Heart right ventricle (tissue), 16 donors: Measurements from ENCODE around the gene NRF1. TPM values are rescaled to one million over a fixed set of nuclear protein-coding genes. Genes with fewer than 3 reads are reported as not detected.

Experiments
- ATAC-seq, 8 donors: fragments of 200-7000 bp; cut with Tn5 transposase; one replicate each; pipeline ENCODE4 v1.9.1; 2020; ENCODE audit warnings: mild to moderate bottlenecking in 8 of 8, moderate library complexity in 8 of 8, moderate number of reproducible peaks in 1 of 8
- DNase-seq, 2 donors: peaks; one replicate each; pipeline ENCODE4 v3.0.0-alpha.2; 2020
- H3K27ac ChIP-seq, 10 donors: fragments of 200-600 bp; sonication (generic) in 2 of 10; one replicate each; pipeline versions ENCODE4 v1.5.0 to v1.8.0; 2020 to 2022; ENCODE audit warnings: mild to moderate bottlenecking in 3 of 10
- H3K27me3 ChIP-seq, 7 donors: fragments of 200-600 bp; one replicate each; pipeline ENCODE4 v1.8.0; 2021 to 2022; ENCODE audit warnings: mild to moderate bottlenecking in 2 of 7
- H3K36me3 ChIP-seq, 9 donors: fragments of 200-600 bp; sonication (generic) in 1 of 9; one replicate each; pipeline versions ENCODE4 v1.5.0 to v1.8.0; 2020 to 2022; ENCODE audit warnings: mild to moderate bottlenecking in 2 of 9
- H3K4me1 ChIP-seq, 9 donors: fragments of 200-600 bp; sonication (generic) in 1 of 9; one replicate each; pipeline versions ENCODE4 v1.5.0 to v1.8.0; 2020 to 2022; ENCODE audit warnings: mild to moderate bottlenecking in 4 of 9
- H3K4me3 ChIP-seq, 10 donors: fragments of 200-600 bp; sonication (generic) in 2 of 10; one replicate each; pipeline versions ENCODE4 v1.5.0 to v1.8.0; 2020 to 2022; ENCODE audit warnings: mild to moderate bottlenecking in 7 of 10, moderate library complexity in 2 of 10
- H3K9me3 ChIP-seq, 11 donors: fragments of 200-600 bp in 10 of 11; sonication (generic) in 2 of 11; one replicate each; pipeline versions ENCODE4 v1.5.0 to v1.8.0; 2013 to 2022; ENCODE audit warnings: mild to moderate bottlenecking in 2 of 11, control low read depth in 1 of 11, moderate library complexity in 1 of 11
- WGBS, 2 donors: extraction: QIAGEN DNeasy Blood & Tissue Kit; methylation state at CpG; one replicate each; pipeline ENCODE4 v1.1.7; 2013; ENCODE audit warnings: inconsistent platforms in 1 of 2; 5-methylcytosine and 5-hydroxymethylcytosine counted together
- intact Hi-C, 10 donors: fragments of 100-400 bp; cut with DNase I; formaldehyde crosslinking; loops; one replicate each; pipeline versions ENCODE4 v1.11.1 to v1.14.2; 2022
- polyA plus RNA-seq, 2 donors: library from polyadenylated mRNA; stranded (reverse); fragments of 200-250 nt; gene quantifications; one replicate each; pipeline ENCODE4 v1.2.3, GENCODE V29; 2013
- total RNA-seq, 10 donors: library from RNA; stranded (reverse); fragmentation: NEBNext Ultra II Directional in 3 of 10; extraction: Animal tissue kit (Norgen Biotek cat#: 25700) in 3 of 10; gene quantifications; one replicate each; pipeline versions ENCODE4 v1.2.1 to v1.2.4, GENCODE V29; 2021 to 2023
- TF ChIP-seq, protein P1 (sequence below), 9 donors: fragments of 200-600 bp; sonication (generic) in 2 of 9; IDR thresholded peaks; one replicate each; pipeline versions ENCODE4 v1.5.0 to v1.8.0; 2021 to 2022; ENCODE audit warnings: antibody characterized with exemption in 9 of 9, mild to moderate bottlenecking in 5 of 9, moderate library complexity in 1 of 9
- donor health status: Arrhythmogenic right ventricular cardiomyopathy.
- donor health status: ischemic (EF 13 %, LVEDD 7.1; RV severe dilation, severe dysfunction).
- donor health status: healthy with polysubstance abuse.
- donor health status: DM: no; HTN: yes; CAD: no.
- donor health status: DM: no; HTN: no; CAD: no.
- donor health status: ischemic (EF 25% LVEDD 6.9; RV normal size, moderate dysfunction).
- donor health status: ischemic (EF 25% LVEDD 5.7; RV mildly dilated, moderate dysfunction).
- donor health status: healthy.
- donor health status: DM: yes; HTN: yes; CAD: no.
- donor health status: Ischemic cardiomyopathy.
- donor health status: ischemic (EF 35%, LVEDD 5.7; RV mildly dilated, moderate dysfunction).
- donor health status: nonischemic (EF 11% LVEDD 7.7; RV severe dilation, severe dysfunction).
- donor health status: DM: yes; HTN: yes; CAD: no.
- donor health status: PGD.
- donor health status: ischemic (EF 29% LVEDD 5.4; RV normal size, mild dysfunction).
- donor health status: nonischemic (EF 23%, LVEDD 6.1; RV moderate dilation, normal function).

Gene NRF1
- total and polyA plus RNA-seq, 12 donors: 4.9 to 16.0 (median 12.5) TPM

DNA sequence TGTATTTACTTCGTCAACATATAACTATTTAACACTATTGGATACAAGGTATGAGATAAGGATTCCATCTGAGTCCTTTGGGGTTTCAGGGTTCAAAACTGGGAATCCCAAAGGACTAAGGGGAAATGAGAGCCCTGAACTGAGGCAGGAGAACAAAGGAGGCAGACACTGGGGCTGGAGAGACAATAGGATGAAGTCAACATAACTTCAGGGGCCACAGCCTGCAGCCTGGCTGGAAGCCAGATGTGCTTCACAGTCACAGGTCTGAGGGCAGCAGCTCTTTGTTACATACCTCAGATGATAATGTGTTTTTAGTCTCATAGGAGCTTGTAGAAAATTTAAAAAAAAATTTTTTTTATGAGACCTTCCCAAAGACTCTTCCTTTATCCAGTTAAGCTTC, 73.3 kb downstream of the NRF1 start:
- ATAC-seq (peak in 1 of 8 donors; percentile 57), DNase-seq (no peak)
- Histone ChIP-seq H3K4me1 (peaks cover 0 to 8% (median 0%) of the 10 kb centered on the region in 9 donors), H3K4me3 (no peak overlapping the region), H3K36me3 (peaks cover 0 to 24% (median 0%) of the 10 kb centered on the region in 9 donors), H3K9me3 (no peaks in the 10 kb centered on the region), H3K27me3 (no peaks in the 10 kb centered on the region), H3K27ac (no peak overlapping the region)
- intact Hi-C loops: no loop called here
- WGBS, 2 donors: 84 to 88% methylated on average over 1 of the region's 1 CpG
- TF ChIP-seq, protein P1, sequence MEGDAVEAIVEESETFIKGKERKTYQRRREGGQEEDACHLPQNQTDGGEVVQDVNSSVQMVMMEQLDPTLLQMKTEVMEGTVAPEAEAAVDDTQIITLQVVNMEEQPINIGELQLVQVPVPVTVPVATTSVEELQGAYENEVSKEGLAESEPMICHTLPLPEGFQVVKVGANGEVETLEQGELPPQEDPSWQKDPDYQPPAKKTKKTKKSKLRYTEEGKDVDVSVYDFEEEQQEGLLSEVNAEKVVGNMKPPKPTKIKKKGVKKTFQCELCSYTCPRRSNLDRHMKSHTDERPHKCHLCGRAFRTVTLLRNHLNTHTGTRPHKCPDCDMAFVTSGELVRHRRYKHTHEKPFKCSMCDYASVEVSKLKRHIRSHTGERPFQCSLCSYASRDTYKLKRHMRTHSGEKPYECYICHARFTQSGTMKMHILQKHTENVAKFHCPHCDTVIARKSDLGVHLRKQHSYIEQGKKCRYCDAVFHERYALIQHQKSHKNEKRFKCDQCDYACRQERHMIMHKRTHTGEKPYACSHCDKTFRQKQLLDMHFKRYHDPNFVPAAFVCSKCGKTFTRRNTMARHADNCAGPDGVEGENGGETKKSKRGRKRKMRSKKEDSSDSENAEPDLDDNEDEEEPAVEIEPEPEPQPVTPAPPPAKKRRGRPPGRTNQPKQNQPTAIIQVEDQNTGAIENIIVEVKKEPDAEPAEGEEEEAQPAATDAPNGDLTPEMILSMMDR (IDR thresholded peaks at IDR 0.05): no peak

DNA sequence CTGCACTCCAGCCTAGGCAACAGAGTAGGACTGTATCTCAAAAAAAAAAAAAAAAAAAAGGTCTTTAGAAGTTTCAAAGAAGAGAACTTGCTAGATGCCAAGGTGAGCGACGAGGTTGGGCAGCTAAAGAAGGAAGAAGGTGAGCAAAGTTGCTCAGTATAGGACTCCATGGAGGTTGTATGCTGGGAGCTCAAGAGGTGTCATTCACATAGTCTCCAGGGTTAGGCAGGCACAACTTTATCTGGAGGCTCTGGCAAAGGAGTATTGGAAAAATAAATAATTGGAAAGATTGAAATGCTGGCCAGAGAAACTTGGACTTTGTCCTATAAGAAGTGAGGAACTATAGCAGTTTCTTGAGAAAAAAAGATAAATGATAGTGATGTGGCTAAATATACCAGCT, 74.5 kb downstream of the NRF1 start:
- Histone ChIP-seq H3K4me3 (no peak overlapping the region), H3K9me3 (no peaks in the 10 kb centered on the region), H3K27ac (no peak overlapping the region), H3K4me1 (peaks cover 0 to 8% (median 0%) of the 10 kb centered on the region in 9 donors), H3K27me3 (no peaks in the 10 kb centered on the region), H3K36me3 (peaks cover 0 to 29% (median 0%) of the 10 kb centered on the region in 9 donors)
- DNase-seq (no peak), ATAC-seq (no peak)
- 90 to 95% methylated on average over 2 of the region's 2 CpGs for WGBS, 2 donors
- TF ChIP-seq, protein P1 (IDR thresholded peaks at IDR 0.05): no peak
- intact Hi-C loops: no loop called here

DNA sequence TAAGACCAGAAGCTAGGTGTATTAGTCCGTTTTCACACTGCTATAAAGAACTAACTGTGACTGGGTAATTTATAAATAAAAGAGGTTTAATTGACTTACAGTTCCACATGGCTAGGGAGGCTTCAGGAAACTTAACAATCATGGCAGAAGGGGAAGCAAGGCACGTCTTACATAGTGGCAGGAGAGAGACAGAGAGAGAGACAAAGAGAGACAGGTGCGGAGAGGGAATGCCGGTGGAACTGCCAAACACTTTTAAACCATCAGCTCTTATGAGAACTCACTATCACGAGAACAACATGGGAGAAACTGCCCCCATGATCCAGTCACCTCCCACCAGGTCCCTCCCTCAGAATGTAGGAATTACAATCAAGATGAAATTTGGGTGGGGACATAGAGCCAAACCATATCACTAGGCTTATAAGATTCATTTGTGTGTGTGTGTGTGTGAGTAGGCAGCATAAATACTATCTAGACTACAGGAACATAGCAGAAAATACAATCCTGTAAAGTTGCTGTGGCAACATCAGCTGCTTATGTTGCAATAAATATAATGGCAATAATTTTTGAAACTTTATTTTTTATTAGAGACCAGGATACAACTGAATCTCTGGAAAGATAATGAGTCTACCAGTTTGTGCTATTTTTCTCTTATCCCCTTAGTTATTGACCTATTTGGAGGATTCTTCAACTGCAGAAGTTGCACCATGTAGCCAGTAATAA, 77.1 kb downstream of the NRF1 start:
- Histone ChIP-seq H3K4me1 (peaks cover 0 to 8% (median 0%) of the 10 kb centered on the region in 9 donors), H3K27me3 (no peaks in the 10 kb centered on the region), H3K27ac (no peak overlapping the region), H3K9me3 (no peaks in the 10 kb centered on the region), H3K36me3 (peaks cover 0 to 55% (median 10%) of the 10 kb centered on the region in 9 donors), H3K4me3 (no peak overlapping the region)
- WGBS, 2 donors: 93 to 94% methylated on average over 5 of the region's 5 CpGs
- intact Hi-C loops: no loop called here
- TF ChIP-seq, protein P1 (IDR thresholded peaks at IDR 0.05): no peak
- DNase-seq: no peak
- ATAC-seq: no peak

DNA sequence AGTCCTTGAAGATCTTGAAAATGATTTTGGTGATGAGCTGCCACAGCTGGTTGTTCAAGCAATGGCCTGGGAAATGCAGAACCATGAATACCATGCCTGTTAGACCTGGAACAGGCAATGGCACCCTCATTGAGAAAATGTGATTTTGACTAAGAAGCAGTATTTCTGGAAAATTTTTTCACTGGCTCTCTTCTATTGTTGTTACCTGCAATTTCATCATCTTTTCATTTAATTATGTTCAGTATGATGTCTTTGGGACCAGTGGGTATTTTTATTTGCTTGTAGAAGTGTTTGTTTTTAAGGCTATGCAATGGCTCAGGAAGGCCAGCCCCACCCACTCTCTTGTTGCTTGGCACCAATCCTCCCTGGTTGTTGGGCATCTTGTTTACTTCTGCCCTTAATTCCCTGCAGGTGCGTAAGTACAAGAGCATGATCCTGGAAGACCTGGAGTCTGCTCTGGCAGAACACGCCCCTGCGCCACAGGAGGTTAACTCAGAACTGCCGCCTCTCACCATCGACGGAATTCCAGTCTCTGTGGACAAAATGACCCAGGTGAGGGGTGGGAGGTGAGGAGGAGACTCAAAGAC, 78.6 kb downstream of the NRF1 start:
- no peak overlapping the region for H3K27ac ChIP-seq
- no peak overlapping the region for H3K4me3 ChIP-seq
- ATAC-seq (no peak), DNase-seq (no peak)
- H3K9me3 ChIP-seq: no peaks in the 10 kb centered on the region
- H3K4me1 ChIP-seq: peaks cover 0 to under 1% (median 0%) of the 10 kb centered on the region in 9 donors
- TF ChIP-seq, protein P1 (IDR thresholded peaks at IDR 0.05): no peak
- 97 to 99% methylated on average over 6 of the region's 6 CpGs for WGBS, 2 donors
- peaks cover 0 to 67% (median 10%) of the 10 kb centered on the region in 9 donors for H3K36me3 ChIP-seq
- H3K27me3 ChIP-seq: no peaks in the 10 kb centered on the region
- intact Hi-C loops: no loop called here
